HepG2 (cell line): Measurements from ENCODE around the gene RUNX3. TPM values are rescaled to one million over a fixed set of nuclear protein-coding genes. Genes with fewer than 3 reads are reported as not detected.

ENCODE experiments used
- ELF1 ChIP-seq: sonication (generic); formaldehyde crosslinking; IDR thresholded peaks from 2 replicates; pipeline ENCODE4 v1.4.0; 2020; ENCODE audit warnings: missing genetic modification reagents
- HNF4A ChIP-seq: sonication (generic); formaldehyde crosslinking; IDR thresholded peaks from 2 replicates; pipeline ENCODE4 v1.4.0; 2020; ENCODE audit warnings: missing genetic modification reagents
- HNF4G ChIP-seq, 2 experiments: sonication (generic) in 1 of 2; formaldehyde crosslinking in 1 of 2; IDR thresholded peaks; 2 replicates each; pipeline versions ENCODE4 v1.4.0 to v1.6.1; 2011 to 2020; ENCODE audit warnings: borderline replicate concordance in 2 of 2, low read depth in 2 of 2, mild to moderate bottlenecking in 2 of 2, low read length in 1 of 2, missing genetic modification reagents in 1 of 2, moderate library complexity in 1 of 2
- IRF2 ChIP-seq: IDR thresholded peaks from 2 replicates; pipeline ENCODE4 v1.6.1; 2018; ENCODE audit warnings: missing genetic modification reagents, missing compliant biosample characterization
- NFRKB ChIP-seq: fragments of 450-650 bp; IDR thresholded peaks from 2 replicates; pipeline ENCODE4 v1.6.1; 2017
- SIX1 ChIP-seq: sonication (generic); formaldehyde crosslinking; IDR thresholded peaks from 2 replicates; pipeline ENCODE4 v1.4.0; 2020; ENCODE audit warnings: missing genetic modification reagents, borderline replicate concordance
- TFAP4 ChIP-seq: sonication (generic); IDR thresholded peaks from 2 replicates; pipeline ENCODE4 v1.6.1; 2016; ENCODE audit warnings: low read depth, borderline replicate concordance
- ZFP37 ChIP-seq: sonication (generic); formaldehyde crosslinking; IDR thresholded peaks from 2 replicates; pipeline ENCODE4 v1.4.0; 2020; ENCODE audit warnings: missing genetic modification reagents, borderline replicate concordance
- ZNF776 ChIP-seq: sonication (generic); formaldehyde crosslinking; IDR thresholded peaks from 2 replicates; pipeline ENCODE4 v1.4.0; 2020; ENCODE audit warnings: mild to moderate bottlenecking, missing genetic modification reagents
- polyA plus RNA-seq, 8 experiments: library from polyadenylated mRNA; depleted of rRNA in 3 of 8; stranded (reverse) in 7 of 8; unstranded in 1 of 8; fragments of >200 nt; fragmentation: Illumina TruSeq in 4 of 8; extraction: Trizol in 4 of 8; gene quantifications; 2 replicates each; pipeline versions ENCODE4 v1.2.1 to v1.2.3, GENCODE V29; 2011 to 2016; ENCODE audit warnings: low read depth in 4 of 8, missing spikeins in 1 of 8, mixed read lengths in 1 of 8; ENCODE audit not compliant: insufficient read depth in 1 of 8
- total RNA-seq, 5 experiments: library from RNA; depleted of rRNA; stranded (reverse); fragments of >200 nt; fragmentation: Illumina TruSeq; extraction: Trizol; gene quantifications; 2 replicates each; pipeline ENCODE4 v1.2.3, GENCODE V29; 2016; ENCODE audit warnings: low read depth in 1 of 5
- TF ChIP-seq, protein P1 (sequence below): sonication (generic); formaldehyde crosslinking; conservative IDR thresholded peaks from 2 replicates; pipeline ENCODE4 v1.4.0; 2020; ENCODE audit warnings: missing genetic modification reagents
- TF ChIP-seq, protein P2 (sequence below), 2 experiments: sonication (generic) in 1 of 2; formaldehyde crosslinking in 1 of 2; IDR thresholded peaks; 2 replicates each; pipeline versions ENCODE4 v1.5.1 to v1.6.1; 2011 to 2020; ENCODE audit warnings: borderline replicate concordance in 1 of 2, low read depth in 1 of 2, low read length in 1 of 2, mild to moderate bottlenecking in 1 of 2, missing genetic modification reagents in 1 of 2, moderate library complexity in 1 of 2
- TF ChIP-seq, protein P3 (sequence below): sonication (generic); formaldehyde crosslinking; IDR thresholded peaks from 2 replicates; pipeline ENCODE4 v1.5.0; 2020; ENCODE audit warnings: mild to moderate bottlenecking, missing genetic modification reagents, borderline replicate concordance
- TF ChIP-seq, protein P4 (sequence below): sonication (generic); formaldehyde crosslinking; IDR thresholded peaks from 2 replicates; pipeline ENCODE4 v1.5.1; 2020; ENCODE audit warnings: missing genetic modification reagents, mild to moderate bottlenecking, borderline replicate concordance
- TF ChIP-seq, protein P5 (sequence below), 2 experiments: sonication (generic) in 1 of 2; formaldehyde crosslinking in 1 of 2; IDR thresholded peaks; 2 replicates each; pipeline versions ENCODE4 v1.4.0 to v1.6.1; 2018 to 2020; ENCODE audit warnings: missing genetic modification reagents in 2 of 2, borderline replicate concordance in 1 of 2, low read depth in 1 of 2, mild to moderate bottlenecking in 1 of 2, missing biosample characterization in 1 of 2

The RUNX3 gene
- total and polyA plus RNA-seq, 2 of the 13 experiments (the other 11 are each of a cell fraction or from before 2014, with no cell fraction given): 0.04 to 0.22 TPM

DNA sequence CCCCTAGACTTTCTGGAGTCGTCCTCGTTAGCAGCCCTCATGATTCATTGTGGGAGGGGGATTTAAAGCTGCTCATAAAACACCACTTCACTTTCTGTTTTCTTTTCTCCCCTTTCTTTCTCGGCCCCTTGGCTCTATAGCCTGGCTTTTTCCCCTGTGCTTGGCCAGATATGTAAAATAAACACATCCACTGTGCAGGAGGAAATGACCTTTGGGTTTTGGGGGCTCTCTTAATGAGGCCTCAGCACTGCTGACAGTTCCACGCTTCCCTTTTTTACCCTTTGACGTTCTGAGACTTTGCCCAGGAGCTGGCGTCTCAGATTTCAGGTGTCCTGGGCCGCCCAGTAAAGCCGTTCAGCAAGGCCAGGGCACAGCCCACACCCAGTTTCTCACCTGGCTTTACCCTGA lies 65.7 kb downstream of the RUNX3 start (continued):
- TF ChIP-seq HNF4G (IDR thresholded peaks at IDR 0.05; ENCODE audit: borderline replicate concordance, low read depth, low read length): peak; percentile 91
- TF ChIP-seq HNF4G (CRISPR knock-in tag; IDR thresholded peaks at IDR 0.05; ENCODE audit: borderline replicate concordance, low read depth): peak; percentile 60; the same call in 1 of the 2 replicates
- TF ChIP-seq, protein P1, sequence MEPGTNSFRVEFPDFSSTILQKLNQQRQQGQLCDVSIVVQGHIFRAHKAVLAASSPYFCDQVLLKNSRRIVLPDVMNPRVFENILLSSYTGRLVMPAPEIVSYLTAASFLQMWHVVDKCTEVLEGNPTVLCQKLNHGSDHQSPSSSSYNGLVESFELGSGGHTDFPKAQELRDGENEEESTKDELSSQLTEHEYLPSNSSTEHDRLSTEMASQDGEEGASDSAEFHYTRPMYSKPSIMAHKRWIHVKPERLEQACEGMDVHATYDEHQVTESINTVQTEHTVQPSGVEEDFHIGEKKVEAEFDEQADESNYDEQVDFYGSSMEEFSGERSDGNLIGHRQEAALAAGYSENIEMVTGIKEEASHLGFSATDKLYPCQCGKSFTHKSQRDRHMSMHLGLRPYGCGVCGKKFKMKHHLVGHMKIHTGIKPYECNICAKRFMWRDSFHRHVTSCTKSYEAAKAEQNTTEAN (CRISPR knock-in tag): peak; percentile 65; the same call in 1 of the 2 replicates
- TF ChIP-seq HNF4A: peak; percentile 85
- 0 out of 2 replicates have a peak, but pooled peaks have one; percentile 53 for TF ChIP-seq ZFP37 (CRISPR knock-in tag)
- peak; percentile 97 for TF ChIP-seq SIX1 (CRISPR knock-in tag)
- peak; percentile 21; the same call in 1 of the 2 replicates for TF ChIP-seq ELF1 (CRISPR knock-in tag)
- TF ChIP-seq, protein P2, sequence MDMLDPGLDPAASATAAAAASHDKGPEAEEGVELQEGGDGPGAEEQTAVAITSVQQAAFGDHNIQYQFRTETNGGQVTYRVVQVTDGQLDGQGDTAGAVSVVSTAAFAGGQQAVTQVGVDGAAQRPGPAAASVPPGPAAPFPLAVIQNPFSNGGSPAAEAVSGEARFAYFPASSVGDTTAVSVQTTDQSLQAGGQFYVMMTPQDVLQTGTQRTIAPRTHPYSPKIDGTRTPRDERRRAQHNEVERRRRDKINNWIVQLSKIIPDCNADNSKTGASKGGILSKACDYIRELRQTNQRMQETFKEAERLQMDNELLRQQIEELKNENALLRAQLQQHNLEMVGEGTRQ (IDR thresholded peaks at IDR 0.05; ENCODE audit: low read depth, low read length): no peak
- TF ChIP-seq, protein P2 (CRISPR knock-in tag; IDR thresholded peaks at IDR 0.05; ENCODE audit: borderline replicate concordance): no peak
- TF ChIP-seq ZNF776 (CRISPR knock-in tag): no peak
- no peak for TF ChIP-seq NFRKB
- TF ChIP-seq, protein P3, sequence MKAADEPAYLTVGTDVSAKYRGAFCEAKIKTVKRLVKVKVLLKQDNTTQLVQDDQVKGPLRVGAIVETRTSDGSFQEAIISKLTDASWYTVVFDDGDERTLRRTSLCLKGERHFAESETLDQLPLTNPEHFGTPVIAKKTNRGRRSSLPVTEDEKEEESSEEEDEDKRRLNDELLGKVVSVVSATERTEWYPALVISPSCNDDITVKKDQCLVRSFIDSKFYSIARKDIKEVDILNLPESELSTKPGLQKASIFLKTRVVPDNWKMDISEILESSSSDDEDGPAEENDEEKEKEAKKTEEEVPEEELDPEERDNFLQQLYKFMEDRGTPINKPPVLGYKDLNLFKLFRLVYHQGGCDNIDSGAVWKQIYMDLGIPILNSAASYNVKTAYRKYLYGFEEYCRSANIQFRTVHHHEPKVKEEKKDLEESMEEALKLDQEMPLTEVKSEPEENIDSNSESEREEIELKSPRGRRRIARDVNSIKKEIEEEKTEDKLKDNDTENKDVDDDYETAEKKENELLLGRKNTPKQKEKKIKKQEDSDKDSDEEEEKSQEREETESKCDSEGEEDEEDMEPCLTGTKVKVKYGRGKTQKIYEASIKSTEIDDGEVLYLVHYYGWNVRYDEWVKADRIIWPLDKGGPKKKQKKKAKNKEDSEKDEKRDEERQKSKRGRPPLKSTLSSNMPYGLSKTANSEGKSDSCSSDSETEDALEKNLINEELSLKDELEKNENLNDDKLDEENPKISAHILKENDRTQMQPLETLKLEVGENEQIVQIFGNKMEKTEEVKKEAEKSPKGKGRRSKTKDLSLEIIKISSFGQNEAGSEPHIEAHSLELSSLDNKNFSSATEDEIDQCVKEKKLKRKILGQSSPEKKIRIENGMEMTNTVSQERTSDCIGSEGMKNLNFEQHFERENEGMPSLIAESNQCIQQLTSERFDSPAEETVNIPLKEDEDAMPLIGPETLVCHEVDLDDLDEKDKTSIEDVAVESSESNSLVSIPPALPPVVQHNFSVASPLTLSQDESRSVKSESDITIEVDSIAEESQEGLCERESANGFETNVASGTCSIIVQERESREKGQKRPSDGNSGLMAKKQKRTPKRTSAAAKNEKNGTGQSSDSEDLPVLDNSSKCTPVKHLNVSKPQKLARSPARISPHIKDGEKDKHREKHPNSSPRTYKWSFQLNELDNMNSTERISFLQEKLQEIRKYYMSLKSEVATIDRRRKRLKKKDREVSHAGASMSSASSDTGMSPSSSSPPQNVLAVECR (CRISPR knock-in tag): peak; percentile 43; the same call in 1 of the 2 replicates
- TF ChIP-seq IRF2 (CRISPR knock-in tag): peak; percentile 55; the same call in 1 of the 2 replicates
- TF ChIP-seq, protein P4, sequence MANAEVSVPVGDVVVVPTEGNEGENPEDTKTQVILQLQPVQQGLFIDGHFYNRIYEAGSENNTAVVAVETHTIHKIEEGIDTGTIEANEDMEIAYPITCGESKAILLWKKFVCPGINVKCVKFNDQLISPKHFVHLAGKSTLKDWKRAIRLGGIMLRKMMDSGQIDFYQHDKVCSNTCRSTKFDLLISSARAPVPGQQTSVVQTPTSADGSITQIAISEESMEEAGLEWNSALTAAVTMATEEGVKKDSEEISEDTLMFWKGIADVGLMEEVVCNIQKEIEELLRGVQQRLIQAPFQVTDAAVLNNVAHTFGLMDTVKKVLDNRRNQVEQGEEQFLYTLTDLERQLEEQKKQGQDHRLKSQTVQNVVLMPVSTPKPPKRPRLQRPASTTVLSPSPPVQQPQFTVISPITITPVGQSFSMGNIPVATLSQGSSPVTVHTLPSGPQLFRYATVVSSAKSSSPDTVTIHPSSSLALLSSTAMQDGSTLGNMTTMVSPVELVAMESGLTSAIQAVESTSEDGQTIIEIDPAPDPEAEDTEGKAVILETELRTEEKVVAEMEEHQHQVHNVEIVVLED (CRISPR knock-in tag): peak; percentile 41; the same call in 1 of the 2 replicates
- TF ChIP-seq TFAP4: 0 out of 2 replicates have a peak, but pooled peaks have one; percentile 9
- TF ChIP-seq, protein P5, sequence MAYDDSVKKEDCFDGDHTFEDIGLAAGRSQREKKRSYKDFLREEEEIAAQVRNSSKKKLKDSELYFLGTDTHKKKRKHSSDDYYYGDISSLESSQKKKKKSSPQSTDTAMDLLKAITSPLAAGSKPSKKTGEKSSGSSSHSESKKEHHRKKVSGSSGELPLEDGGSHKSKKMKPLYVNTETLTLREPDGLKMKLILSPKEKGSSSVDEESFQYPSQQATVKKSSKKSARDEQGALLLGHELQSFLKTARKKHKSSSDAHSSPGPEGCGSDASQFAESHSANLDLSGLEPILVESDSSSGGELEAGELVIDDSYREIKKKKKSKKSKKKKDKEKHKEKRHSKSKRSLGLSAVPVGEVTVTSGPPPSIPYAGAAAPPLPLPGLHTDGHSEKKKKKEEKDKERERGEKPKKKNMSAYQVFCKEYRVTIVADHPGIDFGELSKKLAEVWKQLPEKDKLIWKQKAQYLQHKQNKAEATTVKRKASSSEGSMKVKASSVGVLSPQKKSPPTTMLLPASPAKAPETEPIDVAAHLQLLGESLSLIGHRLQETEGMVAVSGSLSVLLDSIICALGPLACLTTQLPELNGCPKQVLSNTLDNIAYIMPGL (CRISPR knock-in tag; IDR thresholded peaks at IDR 0.05; ENCODE audit: borderline replicate concordance in 1 of 2, low read depth in 1 of 2): 0 out of 4 replicates have a peak, but pooled peaks of 1 of the 2 experiments have one; percentile 25
